Measurements from ENCODE around the gene TSC2. TPM values are rescaled to one million over a fixed set of nuclear protein-coding genes. Genes with fewer than 3 reads are reported as not detected.

TSC2 gene
- total and polyA plus RNA-seq, 2 of the 13 experiments (the other 11 are each of a cell fraction or from before 2014, with no cell fraction given): 19.6 to 40.4 TPM

DNA sequence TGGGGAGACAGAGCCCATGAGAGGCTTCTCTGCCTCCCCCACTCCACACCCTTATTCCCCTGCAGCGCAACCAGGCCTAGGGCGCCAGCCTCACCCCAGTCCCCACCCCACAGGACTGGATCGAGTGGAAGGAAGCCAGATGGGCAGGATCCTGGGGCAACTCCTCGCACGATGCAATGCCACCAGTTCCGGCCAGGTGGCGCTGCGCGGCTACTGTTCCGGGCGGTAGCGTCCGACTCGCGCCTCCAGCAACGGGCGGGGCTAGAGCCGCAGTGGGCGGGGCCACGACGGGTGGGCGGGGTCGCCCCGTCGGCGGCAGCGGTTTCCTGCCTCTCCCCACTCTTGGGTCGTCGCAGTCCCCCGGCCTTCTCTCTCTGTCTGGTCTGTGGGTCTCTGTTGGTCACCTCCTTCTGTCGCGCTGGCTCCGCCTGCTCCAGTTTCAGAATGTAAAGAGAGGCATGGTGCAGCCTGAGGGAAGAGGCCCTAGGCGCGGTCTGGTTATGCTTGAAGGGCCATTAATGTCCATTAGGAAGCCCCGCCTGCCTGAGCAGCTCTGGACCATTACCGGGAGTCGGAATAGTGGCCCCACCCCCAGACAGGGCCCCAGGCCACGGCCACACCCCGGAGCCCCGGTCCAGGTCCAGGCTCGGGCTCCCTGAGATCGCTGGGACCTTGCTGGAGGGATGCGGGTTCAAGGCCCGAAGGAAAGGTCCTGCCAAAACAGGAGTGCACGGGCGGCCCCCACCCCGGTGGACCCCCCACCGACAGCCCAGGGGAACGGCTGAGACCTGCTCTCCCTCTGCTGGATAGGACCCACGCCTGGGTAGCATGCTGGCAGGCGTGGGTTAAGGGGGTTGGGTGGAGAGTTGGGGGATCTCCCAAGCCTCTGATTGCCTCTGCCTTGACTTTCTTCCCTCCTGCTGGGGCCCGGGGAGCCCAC, 24.4 kb upstream of the TSC2 start (continued):
- TF ChIP-seq ZNF780A (CRISPR knock-in tag; IDR thresholded peaks at IDR 0.05) (no peak), ZNF564 (CRISPR knock-in tag; IDR thresholded peaks at IDR 0.05) (no peak), GZF1 (CRISPR knock-in tag; IDR thresholded peaks at IDR 0.05) (peak; percentile 75; the same call in 1 of the 2 replicates), ZFY (CRISPR knock-in tag; IDR thresholded peaks at IDR 0.05) (peak; percentile 74), PPARG (CRISPR knock-in tag; conservative IDR thresholded peaks at IDR 0.05) (0 out of 2 replicates have a peak, but pooled peaks have one; percentile 20), MAFK (conservative IDR thresholded peaks at IDR 0.05 in 1 of 2, IDR thresholded peaks at IDR 0.05 in 1 of 2; ENCODE audit: low read length in 2 of 2) (no peak), JUN (CRISPR knock-in tag; IDR thresholded peaks at IDR 0.05) (no peak), HIVEP1 (CRISPR knock-in tag; IDR thresholded peaks at IDR 0.05) (0 out of 2 replicates have a peak, but pooled peaks have one; percentile 22), ZNF224 (CRISPR knock-in tag; IDR thresholded peaks at IDR 0.05) (peak; percentile 70; the same call in 1 of the 2 replicates), ARID2 (CRISPR knock-in tag; IDR thresholded peaks at IDR 0.05; ENCODE audit: borderline replicate concordance) (no peak), TBX2 (CRISPR knock-in tag; IDR thresholded peaks at IDR 0.05; ENCODE audit: borderline replicate concordance) (peak; percentile 81), IRX3 (CRISPR knock-in tag; IDR thresholded peaks at IDR 0.05; ENCODE audit: borderline replicate concordance, low read depth) (no peak), DDIT3 (CRISPR knock-in tag; IDR thresholded peaks at IDR 0.05) (no peak), EZH2 (conservative IDR thresholded peaks at IDR 0.05; ENCODE audit: low read depth, low read length) (no peak), ASH2L (IDR thresholded peaks at IDR 0.05; ENCODE audit: insufficient read length, low read depth, low read length) (no peak), ZNF121 (CRISPR knock-in tag; IDR thresholded peaks at IDR 0.05) (no peak), ZNF3 (CRISPR knock-in tag; IDR thresholded peaks at IDR 0.05) (no peak), ZNF558 (CRISPR knock-in tag; IDR thresholded peaks at IDR 0.05; ENCODE audit: borderline replicate concordance) (no peak), ZNF362 (CRISPR knock-in tag; IDR thresholded peaks at IDR 0.05; ENCODE audit: borderline replicate concordance) (peak; percentile 19; the same call in 1 of the 2 replicates), HOXD1 (CRISPR knock-in tag; IDR thresholded peaks at IDR 0.05) (no peak), MAFF (IDR thresholded peaks at IDR 0.05; ENCODE audit: low read depth, low read length) (no peak), FOXK2 (IDR thresholded peaks at IDR 0.05) (no peak), KAT2B (IDR thresholded peaks at IDR 0.05; ENCODE audit: borderline replicate concordance, low read depth, low read length) (no peak), FLYWCH1 (CRISPR knock-in tag; IDR thresholded peaks at IDR 0.05) (no peak), RCOR2 (CRISPR knock-in tag; IDR thresholded peaks at IDR 0.05) (no peak), ZFX (CRISPR knock-in tag; IDR thresholded peaks at IDR 0.05; ENCODE audit: low read depth) (peak; percentile 74), KDM3A (CRISPR knock-in tag; IDR thresholded peaks at IDR 0.05; ENCODE audit: low read depth) (0 out of 2 replicates have a peak, but pooled peaks have one; percentile 18), ATF7 (IDR thresholded peaks at IDR 0.05) (no peak), ATF7 (CRISPR knock-in tag; IDR thresholded peaks at IDR 0.05) (no peak)
- TF ChIP-seq, protein P1, sequence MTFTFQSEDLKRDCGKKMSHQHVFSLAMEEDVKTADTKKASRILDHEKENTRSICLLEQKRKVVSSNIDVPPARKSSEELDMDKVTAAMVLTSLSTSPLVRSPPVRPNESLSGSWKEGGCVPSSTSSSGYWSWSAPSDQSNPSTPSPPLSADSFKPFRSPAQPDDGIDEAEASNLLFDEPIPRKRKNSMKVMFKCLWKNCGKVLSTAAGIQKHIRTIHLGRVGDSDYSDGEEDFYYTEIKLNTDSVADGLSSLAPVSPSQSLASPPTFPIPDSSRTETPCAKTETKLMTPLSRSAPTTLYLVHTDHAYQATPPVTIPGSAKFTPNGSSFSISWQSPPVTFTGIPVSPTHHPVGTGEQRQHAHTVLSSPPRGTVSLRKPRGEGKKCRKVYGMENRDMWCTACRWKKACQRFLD (CRISPR knock-in tag; IDR thresholded peaks at IDR 0.05; ENCODE audit: borderline replicate concordance): 0 out of 2 replicates have a peak, but pooled peaks have one; percentile 26
